Heart left ventricle (tissue), 16 donors: ENCODE measurements around the gene S100A7A. TPM values are rescaled to one million over a fixed set of nuclear protein-coding genes. Genes with fewer than 3 reads are reported as not detected.
"Not testable (repeated sequence)": the region's sequence is repeated elsewhere in the genome, so short reads cannot be mapped to it uniquely, and the experiment has no call there.

Experiments
- ATAC-seq, 4 donors: fragments of 200-7000 bp; cut with Tn5 transposase; one replicate each; pipeline ENCODE4 v1.9.1; 2020 to 2022; ENCODE audit warnings: moderate library complexity in 4 of 4, mild to moderate bottlenecking in 3 of 4, moderate number of reproducible peaks in 1 of 4
- DNase-seq, 5 donors: peaks; one replicate each; pipeline ENCODE4 v3.0.0-alpha.2; 2020
- H3K27ac ChIP-seq, 12 donors: fragments of 200-600 bp; sonication (generic) in 4 of 12; one replicate each; pipeline versions ENCODE4 v1.5.0 to v1.8.0; 2016 to 2022; ENCODE audit warnings: mild to moderate bottlenecking in 2 of 12
- H3K27me3 ChIP-seq, 9 donors: fragments of 200-600 bp; sonication (generic) in 2 of 9; one replicate each; pipeline versions ENCODE4 v1.5.1 to v1.8.0; 2016 to 2022; ENCODE audit warnings: mild to moderate bottlenecking in 3 of 9
- H3K36me3 ChIP-seq, 9 donors: fragments of 200-600 bp; sonication (generic) in 2 of 9; one replicate each; pipeline versions ENCODE4 v1.5.0 to v1.8.0; 2018 to 2022; ENCODE audit warnings: mild to moderate bottlenecking in 2 of 9
- H3K4me1 ChIP-seq, 12 donors: fragments of 200-600 bp; sonication (generic) in 4 of 12; one replicate each; pipeline versions ENCODE4 v1.5.0 to v1.8.0; 2016 to 2022; ENCODE audit warnings: mild to moderate bottlenecking in 3 of 12
- H3K4me3 ChIP-seq, 12 donors: fragments of 200-600 bp; sonication (generic) in 4 of 12; one replicate each; pipeline versions ENCODE4 v1.5.0 to v1.8.0; 2017 to 2022; ENCODE audit warnings: mild to moderate bottlenecking in 9 of 12, moderate library complexity in 4 of 12
- H3K9me3 ChIP-seq, 12 donors: fragments of 200-600 bp; sonication (generic) in 4 of 12; one replicate each; pipeline versions ENCODE4 v1.5.0 to v1.8.0; 2016 to 2022; ENCODE audit warnings: mild to moderate bottlenecking in 1 of 12
- CTCF ChIP-seq, 12 donors: fragments of 200-600 bp; sonication (generic) in 4 of 12; IDR thresholded peaks; one replicate each; pipeline versions ENCODE4 v1.5.0 to v1.8.0; 2018 to 2022; ENCODE audit warnings: antibody characterized with exemption in 12 of 12, mild to moderate bottlenecking in 5 of 12
- POLR2A ChIP-seq, 2 donors: fragments of 450-650 bp; IDR thresholded peaks; one replicate each; pipeline ENCODE4 v1.6.1; 2017; ENCODE audit warnings: antibody characterized with exemption in 2 of 2, mild to moderate bottlenecking in 2 of 2, moderate library complexity in 2 of 2
- WGBS, 4 donors: extraction: QIAGEN DNeasy Blood & Tissue Kit in 2 of 4; methylation state at CpG; one replicate each; pipeline versions ENCODE4 v1.1.5 to v1.1.7; 2013 to 2018; 5-methylcytosine and 5-hydroxymethylcytosine counted together
- intact Hi-C, 10 donors: fragments of 100-400 bp; cut with DNase I; formaldehyde crosslinking; loops; one replicate each; pipeline versions ENCODE4 v1.11.1 to v1.14.2; 2022
- polyA plus RNA-seq, 2 donors: library from polyadenylated mRNA; stranded (reverse); fragments of 200-250 nt; gene quantifications; one replicate each; pipeline ENCODE4 v1.2.3, GENCODE V29; 2013
- total RNA-seq, 9 donors: library from RNA; depleted of rRNA in 2 of 9; stranded (reverse); fragments of >200 nt in 2 of 9; fragmentation: NEBNext Ultra II Directional in 3 of 9; extraction: Animal tissue kit (Norgen Biotek cat#: 25700) in 3 of 9; gene quantifications; one replicate each; pipeline versions ENCODE4 v1.1.0 to v1.2.4, GENCODE V29; 2016 to 2023
- donor health status: ischemic (EF 13 %, LVEDD 7.1; RV severe dilation, severe dysfunction).
- donor health status: healthy with polysubstance abuse.
- donor health status: DM: no; HTN: yes; CAD: no.
- donor health status: DM: no; HTN: no; CAD: no.
- donor health status: ischemic (EF 25% LVEDD 6.9; RV normal size, moderate dysfunction).
- donor health status: ischemic (EF 25% LVEDD 5.7; RV mildly dilated, moderate dysfunction).
- donor health status: healthy.
- donor health status: DM: yes; HTN: yes; CAD: no.
- donor health status: ischemic (EF 35%, LVEDD 5.7; RV mildly dilated, moderate dysfunction).
- donor health status: nonischemic (EF 11% LVEDD 7.7; RV severe dilation, severe dysfunction).
- donor health status: DM: yes; HTN: yes; CAD: no.
- donor health status: PGD.
- donor health status: ischemic (EF 29% LVEDD 5.4; RV normal size, mild dysfunction).
- donor health status: nonischemic (EF 23%, LVEDD 6.1; RV moderate dilation, normal function).

S100A7A gene
- total and polyA plus RNA-seq, 11 donors, result not detected

GRCh38 chr1:153444078-153444477 lies 27.8 kb downstream of the S100A7A start:
- WGBS, 4 donors, result 65 to 94% (median 69%) methylated on average over 2 to 5 of the region's 5 CpGs
- Histone ChIP-seq H3K27me3 (peaks cover 0 to 20% (median 2%) of the 10 kb centered on the region in 9 donors), H3K9me3 (no peaks in the 10 kb centered on the region), H3K4me1 (no peaks in the 10 kb centered on the region), H3K27ac (no peak overlapping the region), H3K4me3 (no peak overlapping the region), H3K36me3 (no peaks in the 10 kb centered on the region)
- ATAC-seq (no peak), DNase-seq (no peak)
- no peak for TF ChIP-seq POLR2A (IDR thresholded peaks at IDR 0.05)
- no peak for TF ChIP-seq CTCF (IDR thresholded peaks at IDR 0.05)
- intact Hi-C loops, result no loop called here

- H3K27me3 ChIP-seq, result peaks cover 0 to 43% (median 2%) of the 10 kb centered on the region in 9 donors
- H3K27ac ChIP-seq, result no peak overlapping the region
- DNase-seq (no peak), ATAC-seq (no peak)
- intact Hi-C loops, result no loop called here
- no peaks in the 10 kb centered on the region for H3K36me3 ChIP-seq
- no peak for TF ChIP-seq CTCF (IDR thresholded peaks at IDR 0.05)
- TF ChIP-seq POLR2A (IDR thresholded peaks at IDR 0.05), result no peak
- H3K9me3 ChIP-seq, result no peaks in the 10 kb centered on the region
- 77 to 84% (median 84%) methylated on average over 1 of the region's 1 CpG for WGBS, 4 donors
- H3K4me3 ChIP-seq, result no peak overlapping the region
- no peaks in the 10 kb centered on the region for H3K4me1 ChIP-seq
These were observed 31.3 kb downstream of the S100A7A start for GRCh38 chr1:153447498-153448170.

- H3K4me3 ChIP-seq, DNase-seq, H3K36me3 ChIP-seq, H3K9me3 ChIP-seq, intact Hi-C loops, H3K27ac ChIP-seq, H3K4me1 ChIP-seq, ATAC-seq: not testable (repeated sequence)
- H3K27me3 ChIP-seq, result peaks cover 0 to 37% (median 0%) of the 10 kb centered on the region in 9 donors
- 79 to 85% (median 80%) methylated on average over 4 of the region's 4 CpGs for WGBS, 4 donors
These were observed 32.5 kb downstream of the S100A7A start for GRCh38 chr1:153448851-153449250.

GRCh38 chr1:153456396-153456795 lies 40.1 kb downstream of the S100A7A start:
- no peaks in the 10 kb centered on the region for H3K36me3 ChIP-seq
- no peaks in the 10 kb centered on the region for H3K9me3 ChIP-seq
- TF ChIP-seq POLR2A (IDR thresholded peaks at IDR 0.05) (no peak), CTCF (IDR thresholded peaks at IDR 0.05) (no peak)
- 32 to 43% (median 38%) methylated on average over 1 of the region's 1 CpG for whole genome bisulfite sequencing, 4 donors
- no peak overlapping the region for H3K27ac ChIP-seq
- H3K4me1 ChIP-seq, result no peaks in the 10 kb centered on the region
- peaks cover 0 to 3% (median 0%) of the 10 kb centered on the region in 9 donors for H3K27me3 ChIP-seq
- intact Hi-C loops, result no loop called here
- ATAC-seq, result no peak
- H3K4me3 ChIP-seq, result no peak overlapping the region
- no peak for DNase-seq

GRCh38 chr1:153459655-153460054 lies 43.3 kb downstream of the S100A7A start:
- intact Hi-C loops, result loop anchor here in 2 of 10 donors (5.0 kb wide), 1 partner anchor 38 kb away; no protein-coding TSS in a partner anchor
- Histone ChIP-seq H3K27me3 (no peaks in the 10 kb centered on the region), H3K27ac (no peak overlapping the region), H3K36me3 (no peaks in the 10 kb centered on the region), H3K4me3 (no peak overlapping the region), H3K4me1 (no peaks in the 10 kb centered on the region), H3K9me3 (no peaks in the 10 kb centered on the region)
- no peak for DNase-seq
- ATAC-seq, result no peak
- 64 to 82% (median 78%) methylated on average over 1 to 2 of the region's 2 CpGs for WGBS, 4 donors
- TF ChIP-seq POLR2A (IDR thresholded peaks at IDR 0.05) (no peak), CTCF (IDR thresholded peaks at IDR 0.05) (no peak)
